Measurements from ENCODE around the gene DIPK1B. TPM values are rescaled to one million over a fixed set of nuclear protein-coding genes. Genes with fewer than 3 reads are reported as not detected.

Gene DIPK1B
- total RNA-seq, 1 donor from 2014 or later = 17.1 TPM

GRCh38 chr9:136721339-136722092, 9.1 kb downstream of the DIPK1B start:
- no peak for DNase-seq (ENCODE audit: low read depth)
- Histone ChIP-seq H3K4me3 (ENCODE audit: low read depth, low read length) (no peak overlapping the region), H3K27me3 (ENCODE audit: control insufficient read depth, insufficient read depth, low read length) (no peaks in the 10 kb centered on the region), H3K36me3 (ENCODE audit: control insufficient read depth, insufficient read depth, low read length) (no peaks in the 10 kb centered on the region)
- no peak for TF ChIP-seq CTCF (IDR thresholded peaks at IDR 0.05; ENCODE audit: insufficient read depth, low read length, poor library complexity, severe bottlenecking)

GRCh38 chr9:136722093-136722968, 10.0 kb downstream of the DIPK1B start:
- H3K36me3 ChIP-seq (ENCODE audit: control insufficient read depth, insufficient read depth, low read length) = no peaks in the 10 kb centered on the region
- no peak overlapping the region for H3K4me3 ChIP-seq (ENCODE audit: low read depth, low read length)
- no peaks in the 10 kb centered on the region for H3K27me3 ChIP-seq (ENCODE audit: control insufficient read depth, insufficient read depth, low read length)
- DNase-seq (ENCODE audit: low read depth) = no peak
- TF ChIP-seq CTCF (IDR thresholded peaks at IDR 0.05; ENCODE audit: insufficient read depth, low read length, poor library complexity, severe bottlenecking) = no peak

- Histone ChIP-seq H3K27me3 (ENCODE audit: control insufficient read depth, insufficient read depth, low read length) (no peaks in the 10 kb centered on the region), H3K4me3 (ENCODE audit: low read depth, low read length) (no peak overlapping the region), H3K36me3 (ENCODE audit: control insufficient read depth, insufficient read depth, low read length) (no peaks in the 10 kb centered on the region)
- no peak for DNase-seq (ENCODE audit: low read depth)
- no peak for TF ChIP-seq CTCF (IDR thresholded peaks at IDR 0.05; ENCODE audit: insufficient read depth, low read length, poor library complexity, severe bottlenecking)
These were observed 10.6 kb downstream of the DIPK1B start for GRCh38 chr9:136722969-136723356.

GRCh38 chr9:136723362-136723976, 11.1 kb downstream of the DIPK1B start:
- no peak for TF ChIP-seq CTCF (IDR thresholded peaks at IDR 0.05; ENCODE audit: insufficient read depth, low read length, poor library complexity, severe bottlenecking)
- no peak for DNase-seq (ENCODE audit: low read depth)
- Histone ChIP-seq H3K4me3 (ENCODE audit: low read depth, low read length) (no peak overlapping the region), H3K36me3 (ENCODE audit: control insufficient read depth, insufficient read depth, low read length) (no peaks in the 10 kb centered on the region), H3K27me3 (ENCODE audit: control insufficient read depth, insufficient read depth, low read length) (no peaks in the 10 kb centered on the region)

- H3K36me3 ChIP-seq (ENCODE audit: control insufficient read depth, insufficient read depth, low read length) = no peaks in the 10 kb centered on the region
These were observed 11.6 kb downstream of the DIPK1B start for GRCh38 chr9:136723989-136724388.

More at GRCh38 chr9:136723989-136724388, 11.6 kb downstream of the DIPK1B start:
- DNase-seq (ENCODE audit: low read depth) = no peak
- Histone ChIP-seq H3K4me3 (ENCODE audit: low read depth, low read length) (no peak overlapping the region), H3K27me3 (ENCODE audit: control insufficient read depth, insufficient read depth, low read length) (no peaks in the 10 kb centered on the region)
- TF ChIP-seq CTCF (IDR thresholded peaks at IDR 0.05; ENCODE audit: insufficient read depth, low read length, poor library complexity, severe bottlenecking) = no peak
